Prostate gland (tissue), 2 donors: ENCODE measurements around the gene ANKRD16. TPM values are rescaled to one million over a fixed set of nuclear protein-coding genes. Genes with fewer than 3 reads are reported as not detected.
"Not testable (repeated sequence)": the region's sequence is repeated elsewhere in the genome, so short reads cannot be mapped to it uniquely, and the experiment has no call there.

Experiments
- DNase-seq: peaks from one replicate; pipeline ENCODE4 v3.0.0-alpha.2; 2019; ENCODE audit warnings: low spot score
- H3K27ac ChIP-seq, 2 donors: fragments of 200-600 bp; sonication (generic); 2 replicates each; pipeline ENCODE4 v1.5.1; 2017 to 2019
- H3K27me3 ChIP-seq: fragments of 200-600 bp; sonication (generic); replicated peaks from 2 replicates; pipeline ENCODE4 v1.5.1; 2019; ENCODE audit not compliant: insufficient read depth
- H3K36me3 ChIP-seq, 2 donors: fragments of 200-600 bp; sonication (generic); 1 replicate in 1 of 2; 2 replicates in 1 of 2; pipeline versions ENCODE4 v1.5.1 to v1.8.1; 2017 to 2019
- H3K4me1 ChIP-seq: fragments of 200-600 bp; sonication (generic); replicated peaks from 2 replicates; pipeline ENCODE4 v1.5.1; 2019
- H3K4me3 ChIP-seq, 2 donors: fragments of 200-600 bp; sonication (generic); 2 replicates each; pipeline ENCODE4 v1.5.1; 2017 to 2019
- H3K9me3 ChIP-seq: fragments of 200-600 bp; sonication (generic); 2 replicates; pipeline ENCODE4 v1.5.1; 2017
- POLR2A ChIP-seq: fragments of 450-650 bp; IDR thresholded peaks from one replicate; pipeline ENCODE4 v1.6.1; 2016; ENCODE audit warnings: antibody characterized with exemption, mild to moderate bottlenecking
- POLR2AphosphoS5 ChIP-seq: sonication (generic); formaldehyde crosslinking; IDR thresholded peaks from one replicate; pipeline ENCODE4 v1.6.1; 2017; ENCODE audit warnings: antibody characterized with exemption
- WGBS: methylation state at CpG from one replicate; pipeline ENCODE4 v1.1.5; 2018; 5-methylcytosine and 5-hydroxymethylcytosine counted together
- intact Hi-C: fragments of 100-400 bp; cut with DNase I; formaldehyde crosslinking; loops from one replicate; pipeline ENCODE4 v1.14.2; 2022
- total RNA-seq, 2 donors: library from RNA; depleted of rRNA; stranded (reverse); fragments of >200 nt; gene quantifications; one replicate each; pipeline ENCODE4 v1.1.0, GENCODE V29; 2016
- TF ChIP-seq, protein P1 (sequence below), 4 experiments: fragments of 200-600 bp in 2 of 4; fragments of 450-650 bp in 2 of 4; sonication (generic) in 2 of 4; IDR thresholded peaks; 1 replicate in 3 of 4; 2 replicates in 1 of 4; pipeline ENCODE4 v1.5.1; 2016 to 2019; ENCODE audit warnings: antibody characterized with exemption in 4 of 4, mild to moderate bottlenecking in 2 of 4, moderate library complexity in 2 of 4

Gene ANKRD16
- total RNA-seq, 2 donors from 2014 or later = 14.4 to 20.1 TPM

DNA sequence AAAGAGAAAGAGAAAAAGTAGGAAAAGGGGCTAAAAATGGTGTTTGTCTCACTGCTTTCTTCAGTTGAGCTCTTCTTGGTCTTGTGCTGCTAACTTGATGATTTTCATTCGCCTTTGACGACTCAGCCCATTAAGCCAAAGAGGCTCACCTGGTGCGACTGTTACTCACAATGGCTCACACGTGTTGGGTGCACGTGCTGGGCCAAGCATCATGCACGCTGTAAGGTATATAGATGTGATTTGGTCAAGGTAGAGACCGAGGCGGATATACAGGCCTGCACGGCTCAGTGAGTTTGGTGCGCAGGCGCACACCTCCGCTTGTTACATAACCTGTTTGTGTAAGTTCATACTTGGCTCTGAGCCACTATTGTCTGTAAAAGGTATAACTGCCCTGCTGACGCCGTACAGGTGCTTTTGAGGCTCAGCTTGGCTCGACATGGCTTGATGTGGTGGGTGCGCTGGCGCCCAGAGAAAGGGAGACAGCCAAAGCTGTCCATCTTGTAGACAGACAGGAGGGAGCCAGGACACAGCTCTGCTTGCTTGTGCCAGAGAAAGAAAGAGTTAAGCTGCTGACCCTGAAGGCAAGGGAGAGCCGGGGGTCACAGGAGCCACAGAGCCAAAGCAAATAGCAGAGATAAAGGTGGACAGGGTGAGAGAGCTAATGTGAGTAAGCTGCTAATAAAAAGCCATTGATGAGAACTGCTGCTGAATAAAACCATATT, 33.6 kb downstream of the ANKRD16 start:
- DNase-seq = no peak
- Histone ChIP-seq H3K27me3 (no peaks in the 10 kb centered on the region), H3K36me3 (no peaks in the 10 kb centered on the region), H3K4me3 (no peak overlapping the region), H3K27ac (no peak overlapping the region), H3K4me1 (no peaks in the 10 kb centered on the region), H3K9me3 (no peaks in the 10 kb centered on the region)
- TF ChIP-seq POLR2AphosphoS5 = no peak
- no peak for TF ChIP-seq POLR2A
- TF ChIP-seq, protein P1, sequence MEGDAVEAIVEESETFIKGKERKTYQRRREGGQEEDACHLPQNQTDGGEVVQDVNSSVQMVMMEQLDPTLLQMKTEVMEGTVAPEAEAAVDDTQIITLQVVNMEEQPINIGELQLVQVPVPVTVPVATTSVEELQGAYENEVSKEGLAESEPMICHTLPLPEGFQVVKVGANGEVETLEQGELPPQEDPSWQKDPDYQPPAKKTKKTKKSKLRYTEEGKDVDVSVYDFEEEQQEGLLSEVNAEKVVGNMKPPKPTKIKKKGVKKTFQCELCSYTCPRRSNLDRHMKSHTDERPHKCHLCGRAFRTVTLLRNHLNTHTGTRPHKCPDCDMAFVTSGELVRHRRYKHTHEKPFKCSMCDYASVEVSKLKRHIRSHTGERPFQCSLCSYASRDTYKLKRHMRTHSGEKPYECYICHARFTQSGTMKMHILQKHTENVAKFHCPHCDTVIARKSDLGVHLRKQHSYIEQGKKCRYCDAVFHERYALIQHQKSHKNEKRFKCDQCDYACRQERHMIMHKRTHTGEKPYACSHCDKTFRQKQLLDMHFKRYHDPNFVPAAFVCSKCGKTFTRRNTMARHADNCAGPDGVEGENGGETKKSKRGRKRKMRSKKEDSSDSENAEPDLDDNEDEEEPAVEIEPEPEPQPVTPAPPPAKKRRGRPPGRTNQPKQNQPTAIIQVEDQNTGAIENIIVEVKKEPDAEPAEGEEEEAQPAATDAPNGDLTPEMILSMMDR (IDR thresholded peaks at IDR 0.05) = no peak
- intact Hi-C loops = no loop called here
- 89% methylated on average over 18 of the region's 18 CpGs for WGBS

DNA sequence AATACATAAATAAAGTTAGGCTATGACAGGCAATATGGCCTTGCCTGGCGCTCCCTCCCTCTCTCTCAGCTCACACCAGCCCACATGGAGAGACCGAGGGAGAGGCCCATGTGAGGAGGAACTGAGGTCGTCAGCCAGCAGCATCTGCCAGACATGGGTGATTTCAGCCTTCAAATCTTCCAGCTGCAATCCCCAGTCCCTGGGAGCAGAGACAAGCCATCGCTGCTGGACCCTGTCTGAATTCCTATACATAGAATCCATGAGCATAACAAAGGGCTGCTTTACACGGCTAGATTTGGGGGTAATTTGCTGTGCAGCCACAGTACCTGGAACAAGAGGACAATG, 35.6 kb downstream of the ANKRD16 start:
- no peaks in the 10 kb centered on the region for H3K27me3 ChIP-seq
- H3K27ac ChIP-seq = no peak overlapping the region
- WGBS = 74% methylated on average over 5 of the region's 5 CpGs
- intact Hi-C loops = no loop called here
- no peak overlapping the region for H3K4me3 ChIP-seq
- no peaks in the 10 kb centered on the region for H3K4me1 ChIP-seq
- TF ChIP-seq POLR2A (no peak), POLR2AphosphoS5 (no peak)
- TF ChIP-seq, protein P1 (IDR thresholded peaks at IDR 0.05) = no peak
- H3K36me3 ChIP-seq = no peaks in the 10 kb centered on the region
- no peaks in the 10 kb centered on the region for H3K9me3 ChIP-seq
- DNase-seq = no peak

DNA sequence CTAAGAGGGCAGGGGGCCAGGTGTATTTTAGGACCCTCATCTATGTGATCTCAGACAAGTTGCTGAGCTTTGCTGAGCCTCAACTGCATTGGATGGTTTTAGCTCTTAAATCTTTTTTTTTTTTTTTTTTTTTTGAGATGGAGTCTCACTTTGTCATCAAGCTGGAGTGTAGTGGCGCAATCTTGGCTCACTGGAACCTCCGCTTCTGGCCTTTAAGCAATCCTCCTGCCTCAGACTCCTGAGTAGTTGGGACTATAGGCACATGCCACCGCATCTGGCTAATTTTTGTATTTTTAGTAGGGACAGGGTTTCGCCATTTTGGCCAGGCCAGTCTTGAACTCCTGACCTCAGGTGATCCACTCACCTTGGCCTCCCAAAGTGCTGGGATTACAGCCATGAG, 43.0 kb downstream of the ANKRD16 start:
- H3K27me3 ChIP-seq, intact Hi-C loops, H3K9me3 ChIP-seq, H3K4me3 ChIP-seq, H3K4me1 ChIP-seq, DNase-seq, H3K36me3 ChIP-seq, H3K27ac ChIP-seq: not testable (repeated sequence)
- WGBS = 98% methylated on average over 4 of the region's 4 CpGs

GRCh38 chr10:5844345-5845055, 45.2 kb downstream of the ANKRD16 start:
- Histone ChIP-seq H3K27ac (no peak overlapping the region), H3K4me1 (no peaks in the 10 kb centered on the region), H3K36me3 (no peaks in the 10 kb centered on the region), H3K9me3 (no peaks in the 10 kb centered on the region), H3K4me3 (no peak overlapping the region), H3K27me3 (no peaks in the 10 kb centered on the region)
- TF ChIP-seq POLR2AphosphoS5 = no peak
- TF ChIP-seq POLR2A = no peak
- TF ChIP-seq, protein P1 (IDR thresholded peaks at IDR 0.05) = no peak
- intact Hi-C loops = no loop called here
- 54% methylated on average over 13 of the region's 13 CpGs for WGBS
- no peak for DNase-seq

- Histone ChIP-seq H3K27me3 (no peaks in the 10 kb centered on the region), H3K27ac (no peak overlapping the region), H3K9me3 (no peaks in the 10 kb centered on the region), H3K4me1 (no peaks in the 10 kb centered on the region), H3K4me3 (no peak overlapping the region), H3K36me3 (no peaks in the 10 kb centered on the region)
- no peak for DNase-seq
- WGBS = 60% methylated on average over 4 of the region's 4 CpGs
- TF ChIP-seq POLR2AphosphoS5 (no peak), POLR2A (no peak)
- TF ChIP-seq, protein P1 (IDR thresholded peaks at IDR 0.05) = no peak
- intact Hi-C loops = no loop called here
These were observed 45.9 kb downstream of the ANKRD16 start for GRCh38 chr10:5843686-5844344.
